Posterior cingulate gyrus (tissue), 11 donors: ENCODE results near the gene DISC1.
"Not testable (repeated sequence)": the region's sequence is repeated elsewhere in the genome, so short reads cannot be mapped to it uniquely, and the experiment has no call there.

ENCODE experiments used
- DNase-seq, 10 donors: peaks; one replicate each; pipeline versions ENCODE4 v3.0.0 to v3.0.0-alpha.2; 2020 to 2021; ENCODE audit warnings: mixed read lengths in 3 of 10
- intact Hi-C: fragments of 100-400 bp; cut with DNase I; formaldehyde crosslinking; loops from one replicate; pipeline ENCODE4 v1.15.1; 2023

DISC1 gene

DNA sequence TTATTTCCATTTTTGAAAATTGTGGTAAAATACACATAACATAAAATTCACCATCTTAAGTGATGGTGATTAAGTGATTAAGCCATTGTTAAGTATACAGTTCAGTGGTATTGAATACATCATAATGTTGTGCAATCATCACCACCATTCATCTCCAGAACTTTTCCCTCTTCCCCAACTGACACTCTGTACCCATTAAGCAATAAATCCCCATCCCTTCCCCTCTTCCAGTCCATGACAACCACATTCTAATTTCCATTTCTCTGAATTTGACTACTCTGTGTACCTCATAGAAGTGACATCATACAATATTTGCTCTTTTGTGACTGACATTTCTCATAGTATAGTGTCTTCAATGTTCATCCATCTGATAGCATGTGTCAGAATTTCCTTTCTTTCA is 124.8 kb downstream of the DISC1 start:
- no peak for DNase-seq
- intact Hi-C loops, result no loop called here

DNA sequence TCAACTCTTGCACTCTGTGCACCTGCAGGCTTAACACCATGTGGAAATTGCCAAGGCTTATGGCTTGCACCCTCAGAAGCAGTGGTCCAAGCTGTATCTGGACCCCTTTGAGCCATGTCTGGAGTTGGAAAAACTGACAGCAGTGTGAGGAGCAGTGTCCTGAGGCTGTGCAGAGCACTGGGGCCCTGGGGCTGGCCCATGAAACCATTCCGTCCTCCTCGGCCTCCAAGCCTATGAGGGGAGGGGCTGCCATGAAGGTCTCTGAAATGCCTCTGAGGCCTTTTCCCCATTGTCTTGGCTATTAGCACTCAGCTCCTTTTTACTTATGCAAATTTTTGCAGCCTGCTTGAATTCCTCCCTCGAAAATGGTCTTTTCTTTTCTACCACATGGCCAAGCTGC is 126.7 kb downstream of the DISC1 start:
- no peak for DNase-seq
- intact Hi-C loops, result no loop called here

DNA sequence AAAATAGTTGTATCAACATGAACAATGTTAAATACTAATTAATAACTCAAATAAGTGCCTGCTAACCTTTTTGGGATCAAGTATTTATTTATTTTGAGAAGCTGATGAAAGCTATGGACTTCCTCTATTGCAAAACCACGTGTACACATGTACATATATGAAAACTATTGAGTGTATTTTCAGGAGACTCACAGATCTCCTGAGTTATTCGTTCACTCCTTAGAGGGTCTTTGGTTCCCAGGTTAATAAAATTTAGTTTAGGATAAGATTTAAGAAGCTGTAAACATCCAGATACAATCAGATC is 130.5 kb downstream of the DISC1 start:
- intact Hi-C loops, result loop anchor here (2.0 kb wide), 1 partner anchor 50 kb away; no protein-coding TSS in a partner anchor

DNA sequence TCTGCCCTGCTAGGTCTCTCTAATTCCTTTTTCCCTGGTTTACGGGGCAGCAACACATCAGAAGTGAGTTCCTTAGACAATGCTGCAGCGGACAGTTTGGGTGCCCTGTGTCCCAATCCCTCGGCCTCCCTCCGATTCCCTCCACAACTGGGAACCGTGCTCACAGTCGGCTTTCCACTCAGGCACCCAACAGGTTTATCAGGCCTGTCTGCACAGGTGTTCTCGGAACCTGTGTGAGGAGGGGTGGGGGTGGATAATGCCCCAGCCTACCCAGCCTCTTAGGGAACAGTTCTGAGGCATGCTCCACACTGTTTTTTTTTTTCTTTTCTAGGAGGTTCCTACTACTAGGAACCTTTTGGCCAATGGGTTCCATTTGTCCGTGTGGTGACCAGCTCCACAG is 131.2 kb downstream of the DISC1 start:
- intact Hi-C loops, result loop anchor here (2.0 kb wide), 1 partner anchor 49 kb away; no protein-coding TSS in a partner anchor

More for the DNA sequence above, 130.5 kb downstream of the DISC1 start:
- DNase-seq, result no peak

DNA sequence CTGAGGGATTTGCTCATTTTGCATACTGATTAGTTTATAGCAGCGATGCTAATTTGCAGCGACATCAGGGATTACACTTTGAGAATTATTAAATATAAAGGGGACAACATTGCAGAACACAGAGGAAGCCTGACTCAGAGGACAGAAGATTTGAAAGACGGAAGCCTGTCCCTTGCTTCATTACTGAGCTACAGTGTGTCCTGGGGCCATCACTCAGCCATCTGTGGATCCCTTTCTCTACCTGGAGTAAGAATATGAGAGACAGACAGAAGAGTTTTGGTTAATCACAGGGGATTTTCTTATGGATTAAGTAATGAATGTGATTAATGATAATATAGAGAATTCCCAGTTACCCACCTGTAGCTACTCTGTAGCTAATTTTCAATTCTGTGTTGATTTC is 134.7 kb downstream of the DISC1 start:
- DNase-seq, result no peak
- intact Hi-C loops, result no loop called here

More for the DNA sequence above, 131.2 kb downstream of the DISC1 start:
- DNase-seq, result no peak

DNA sequence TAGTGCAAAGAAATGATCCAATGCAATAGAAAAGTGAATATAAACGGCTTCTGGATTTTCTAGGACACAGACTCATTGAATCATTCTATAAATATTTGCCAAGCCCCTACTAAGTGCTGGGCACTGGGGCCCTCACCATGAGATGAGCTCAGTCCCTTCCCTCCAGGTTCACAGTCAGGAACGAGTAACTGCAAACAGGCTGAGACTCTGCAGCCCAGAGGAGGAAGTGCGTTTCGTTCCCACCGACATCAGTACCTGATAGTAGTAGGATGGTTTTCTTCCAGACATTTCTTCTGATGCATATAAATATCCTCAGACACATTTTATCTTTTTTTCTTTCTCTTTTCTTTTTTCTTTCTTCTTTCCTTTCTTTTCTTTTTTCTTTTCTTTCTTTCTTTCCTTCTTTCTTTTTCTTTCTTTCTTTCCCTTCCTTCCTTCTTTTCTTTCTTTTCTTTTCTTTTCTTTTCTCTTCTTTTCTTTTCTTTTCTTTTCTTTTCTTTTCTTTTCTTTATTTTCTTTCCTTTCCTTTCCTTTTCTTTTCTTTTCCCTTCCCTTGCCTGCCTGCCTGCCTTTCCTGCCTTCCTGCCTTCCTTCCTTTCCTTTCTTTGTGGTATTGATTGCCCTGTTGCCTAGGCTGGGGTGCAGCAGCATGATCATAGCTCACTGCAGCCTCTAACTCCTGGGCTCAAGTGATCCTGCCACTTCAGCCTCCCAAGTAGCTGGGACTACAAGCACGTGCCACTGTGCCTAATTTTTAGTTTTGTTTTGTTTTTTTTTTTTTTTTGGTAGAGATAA is 135.4 kb downstream of the DISC1 start:
- intact Hi-C loops, result no loop called here
- DNase-seq, result no peak

DNA sequence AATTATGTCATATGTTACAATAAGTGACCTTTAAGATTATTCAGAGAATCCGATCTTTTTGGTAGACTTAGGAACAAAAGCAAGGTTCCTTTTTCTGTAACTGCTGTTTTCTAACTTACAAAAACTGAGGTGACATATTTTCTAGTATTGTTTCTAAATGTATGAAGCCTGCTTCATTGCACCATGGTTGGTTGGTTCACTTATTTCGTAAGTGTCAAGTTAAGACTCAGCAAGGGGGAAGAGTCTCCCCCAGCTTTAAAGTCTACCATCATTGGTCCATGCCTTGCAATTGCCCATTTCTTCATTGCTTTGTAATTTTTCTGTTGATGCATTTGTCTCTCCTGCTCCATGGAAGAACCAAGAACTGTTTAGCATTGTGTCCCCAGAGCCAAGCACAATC is 136.9 kb downstream of the DISC1 start:
- intact Hi-C loops, result no loop called here
- no peak for DNase-seq

DNA sequence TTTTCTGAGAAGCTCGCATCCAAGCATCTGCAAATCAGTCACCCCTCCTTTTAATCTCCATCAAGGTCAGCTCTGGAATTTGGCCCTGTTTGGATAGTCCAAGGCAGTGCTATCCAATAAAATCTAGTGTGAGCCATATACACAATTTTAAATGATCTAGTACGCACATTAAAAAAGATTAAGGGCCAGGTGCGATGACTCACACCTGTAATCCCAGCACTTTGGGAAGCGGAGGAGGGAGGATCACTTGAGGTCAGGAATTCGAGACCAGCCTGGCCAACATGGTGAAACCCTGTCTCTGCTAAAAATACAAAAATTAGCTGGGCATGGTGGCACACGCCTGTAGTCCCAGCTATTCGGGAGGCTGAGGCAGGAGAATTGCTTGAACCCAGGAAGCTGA is 139.2 kb downstream of the DISC1 start:
- DNase-seq, intact Hi-C loops: not testable (repeated sequence)

DNA sequence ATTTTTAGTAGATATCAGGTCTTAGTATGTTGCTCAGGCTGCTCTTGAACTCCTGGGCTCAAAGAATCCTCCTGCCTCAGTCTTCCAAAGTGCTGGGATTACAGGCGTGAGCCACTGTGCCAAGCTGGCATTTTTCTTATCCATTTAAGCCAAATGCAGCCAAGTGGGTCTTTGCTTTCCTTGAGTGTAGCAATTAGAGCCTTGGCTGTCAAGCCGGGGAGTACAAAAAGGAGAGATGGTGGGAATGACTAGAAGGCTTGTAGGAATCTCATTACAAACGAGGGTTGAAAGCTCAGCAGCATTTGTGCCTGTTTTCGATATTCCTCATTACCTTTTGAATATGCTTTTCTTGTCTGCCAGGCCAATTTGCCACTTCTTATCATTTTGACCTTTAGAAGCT is 140.9 kb downstream of the DISC1 start:
- intact Hi-C loops, result no loop called here
- DNase-seq, result no peak

DNA sequence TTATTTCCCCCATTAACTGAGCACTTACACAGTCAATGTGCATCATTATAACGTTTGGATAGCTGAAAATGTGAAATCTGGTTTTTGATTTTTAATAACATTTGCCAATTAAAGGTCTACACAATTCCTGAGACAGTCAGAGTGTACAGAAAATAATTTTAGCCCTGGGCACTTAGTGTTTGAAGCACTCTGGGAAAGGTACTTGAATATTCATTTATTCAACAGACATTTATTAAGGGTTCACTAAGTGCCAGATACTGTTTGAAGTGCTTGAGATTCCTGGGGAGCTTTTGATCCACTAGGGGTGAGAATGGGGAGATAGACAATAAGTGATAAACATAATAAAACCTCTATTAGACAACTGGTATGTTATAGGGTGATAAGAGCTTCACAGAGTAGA is 141.8 kb downstream of the DISC1 start:
- intact Hi-C loops, result no loop called here
- no peak for DNase-seq

DNA sequence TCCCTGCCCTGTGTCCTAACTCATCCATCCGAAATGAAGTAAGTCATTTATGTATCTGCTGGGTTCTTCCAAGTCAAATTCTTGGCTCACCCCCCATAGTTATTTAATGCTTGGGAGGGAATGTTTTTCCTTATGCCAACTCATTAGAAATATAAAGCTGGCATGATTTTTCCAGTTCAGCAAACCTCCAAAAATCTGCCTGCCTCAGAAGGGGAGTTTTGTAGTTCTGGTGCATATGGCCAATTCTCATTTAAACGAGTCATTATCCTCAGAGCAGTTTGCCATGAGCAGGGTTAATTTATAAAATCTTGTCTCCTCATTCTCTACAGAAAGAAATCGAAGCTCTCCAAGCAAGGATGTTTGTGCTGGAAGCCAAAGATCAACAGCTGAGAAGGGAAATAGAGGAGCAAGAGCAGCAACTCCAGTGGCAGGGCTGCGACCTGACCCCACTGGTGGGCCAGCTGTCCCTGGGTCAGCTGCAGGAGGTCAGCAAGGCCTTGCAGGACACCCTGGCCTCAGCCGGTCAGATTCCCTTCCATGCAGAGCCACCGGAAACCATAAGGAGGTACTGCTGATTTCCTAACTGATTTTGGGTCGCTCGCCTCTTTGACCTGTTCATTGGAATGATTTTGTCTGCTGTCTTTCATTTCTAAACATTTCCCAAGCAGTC is 144.1 kb downstream of the DISC1 start:
- intact Hi-C loops, result no loop called here
- no peak for DNase-seq

DNA sequence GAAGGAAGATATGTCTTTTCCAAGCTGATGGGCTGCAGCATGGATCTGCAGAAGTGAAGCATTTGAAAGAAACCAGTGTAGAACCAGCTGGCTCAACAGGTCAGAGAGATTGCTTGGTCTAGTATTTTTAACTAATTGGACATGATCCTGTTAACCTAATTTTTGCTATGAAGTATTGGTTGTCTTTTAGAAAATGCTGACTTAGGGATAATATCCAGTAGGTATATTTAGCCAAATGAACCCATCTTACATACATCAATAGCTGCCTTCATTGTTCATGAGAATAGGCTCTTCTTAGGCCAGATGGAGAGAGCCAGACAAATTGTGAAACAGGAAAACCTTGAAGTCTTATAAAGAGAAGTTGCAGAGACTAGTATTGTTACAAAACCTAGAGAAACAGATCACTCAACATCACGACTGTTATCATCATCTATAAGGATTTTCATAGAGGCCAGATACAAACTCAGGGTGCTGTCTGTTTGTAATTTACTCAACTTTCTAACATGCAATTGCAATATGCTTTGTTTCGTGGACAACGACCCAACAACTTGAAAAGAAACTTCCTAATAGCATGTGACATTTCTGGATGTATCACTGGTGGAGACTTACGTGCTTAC is 148.2 kb downstream of the DISC1 start:
- no peak for DNase-seq
- intact Hi-C loops, result no loop called here

DNA sequence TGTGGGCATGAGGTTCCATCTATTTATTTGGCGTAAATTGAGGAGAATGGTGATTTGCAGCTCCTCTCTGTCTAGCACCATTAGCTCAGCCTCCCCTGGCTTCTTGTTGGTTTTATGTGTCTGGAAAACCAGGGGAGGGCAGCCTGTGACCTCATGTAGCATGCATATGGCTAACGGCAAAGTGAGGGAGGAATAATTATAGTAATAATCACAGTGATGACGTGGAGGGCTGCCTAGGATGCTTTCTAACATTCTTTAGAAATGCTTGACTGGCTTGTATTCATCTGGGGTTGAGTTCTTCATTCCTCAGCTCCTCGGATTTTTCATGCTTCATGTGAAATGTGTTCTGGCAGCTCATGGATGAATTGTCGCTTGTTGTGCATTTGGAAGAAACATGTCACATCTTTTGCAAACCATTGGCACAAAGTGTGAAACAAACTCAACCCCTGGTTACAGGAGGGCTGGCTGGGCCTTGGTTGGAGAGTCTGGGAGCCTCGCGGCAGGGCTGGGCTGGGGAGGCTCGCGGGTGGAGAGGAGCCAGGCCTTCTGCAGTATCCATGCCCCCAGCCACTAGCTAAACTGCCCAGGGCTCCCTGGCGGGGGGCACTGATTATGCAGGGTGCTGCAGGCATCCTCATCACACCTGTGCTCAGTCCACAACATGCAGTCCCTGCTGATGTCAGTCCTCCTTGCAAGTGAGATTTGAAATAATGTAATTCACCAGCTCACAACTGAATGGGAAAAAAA is 149.6 kb downstream of the DISC1 start:
- intact Hi-C loops, result no loop called here
- DNase-seq, result no peak

DNA sequence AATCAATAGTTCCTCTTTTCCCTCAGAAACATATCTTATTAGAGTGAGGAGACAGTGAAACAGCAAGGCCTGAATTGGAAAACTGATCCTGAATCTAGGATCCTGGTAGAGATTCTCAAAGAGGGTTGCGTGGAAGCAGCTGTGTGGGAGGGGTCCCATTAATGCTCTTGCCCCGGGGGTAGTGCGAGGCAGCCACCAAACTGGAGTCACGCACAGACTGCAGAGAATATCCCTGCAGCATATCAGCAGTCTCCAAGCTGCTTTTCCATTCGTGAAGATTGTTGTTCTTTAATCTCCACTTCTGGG is 150.1 kb downstream of the DISC1 start:
- DNase-seq, result no peak
- intact Hi-C loops, result no loop called here

DNA sequence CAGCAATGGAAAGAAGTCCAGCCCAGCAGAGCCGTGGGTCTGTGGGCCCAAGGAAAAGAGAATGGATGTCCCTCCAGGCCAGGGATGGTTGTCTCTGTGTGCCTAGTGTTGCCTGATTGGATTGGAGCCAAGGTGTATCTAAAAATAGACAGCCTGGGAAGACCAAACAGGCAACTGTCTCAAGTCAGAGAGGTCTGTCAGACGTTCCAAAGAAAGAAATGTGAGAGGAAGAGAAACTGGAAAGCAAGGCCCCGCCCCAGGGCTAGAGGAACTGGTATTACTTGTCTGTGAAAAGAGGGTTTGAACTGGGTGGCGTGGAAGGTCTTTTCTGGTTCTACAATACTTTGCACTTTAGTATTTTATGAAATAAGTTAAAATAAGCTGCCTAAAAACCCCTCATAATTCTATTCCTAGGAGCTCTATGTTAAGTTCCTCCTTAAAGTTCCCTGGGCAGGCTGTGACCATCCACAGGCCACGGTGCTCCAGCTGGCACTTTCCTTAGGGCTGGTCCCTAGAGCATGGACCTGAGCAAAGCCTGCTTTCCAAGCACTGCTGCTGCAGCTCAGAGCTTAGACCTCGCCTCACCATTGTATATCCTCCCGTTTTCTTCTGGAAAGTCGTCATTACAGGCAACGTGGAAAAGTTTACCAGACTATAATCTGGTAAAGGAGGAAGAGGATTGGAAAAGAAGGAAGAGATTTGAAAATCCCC is 151.6 kb downstream of the DISC1 start:
- no peak for DNase-seq

DNA sequence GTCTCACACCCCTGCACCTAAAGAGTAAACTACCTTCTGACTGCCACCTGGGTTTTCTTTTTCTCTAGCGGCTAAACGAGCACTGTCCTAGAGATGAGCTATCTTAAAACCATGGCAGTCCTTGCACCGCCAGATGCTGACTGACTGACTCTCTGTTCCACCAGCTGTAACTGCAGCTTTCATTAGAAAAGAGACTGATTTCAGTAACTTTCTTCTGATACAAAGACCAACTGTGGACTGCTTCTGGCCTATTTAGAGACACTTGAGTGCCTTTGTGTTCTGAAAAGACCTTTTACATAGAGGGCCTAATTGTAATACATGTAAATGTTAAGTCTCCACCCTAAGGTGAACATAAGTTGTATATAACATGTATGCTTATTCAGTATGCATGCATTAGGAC is 152.5 kb downstream of the DISC1 start:
- intact Hi-C loops, result no loop called here
- no peak for DNase-seq

More for the DNA sequence above, 151.6 kb downstream of the DISC1 start:
- intact Hi-C loops, result no loop called here

DNA sequence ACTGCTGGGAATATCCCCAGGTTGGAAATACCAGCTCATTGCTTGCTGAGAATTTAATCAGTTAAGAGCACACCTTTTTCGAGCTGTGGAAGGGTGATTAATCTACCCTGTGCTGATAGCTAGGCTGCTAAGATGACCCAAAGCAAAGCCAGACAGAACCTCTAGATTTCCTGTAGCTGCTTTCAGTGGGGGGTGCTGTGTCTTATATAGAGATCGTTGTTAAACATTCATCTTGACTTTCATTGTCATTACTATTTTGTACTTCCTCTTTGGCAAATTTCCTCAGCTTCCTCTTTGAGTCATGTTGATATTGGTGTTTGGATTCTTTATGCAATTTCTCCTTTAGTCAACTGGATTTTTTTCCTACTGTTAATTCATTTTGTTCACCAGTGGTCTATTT is 155.3 kb downstream of the DISC1 start:
- DNase-seq, result no peak
- intact Hi-C loops, result no loop called here

DNA sequence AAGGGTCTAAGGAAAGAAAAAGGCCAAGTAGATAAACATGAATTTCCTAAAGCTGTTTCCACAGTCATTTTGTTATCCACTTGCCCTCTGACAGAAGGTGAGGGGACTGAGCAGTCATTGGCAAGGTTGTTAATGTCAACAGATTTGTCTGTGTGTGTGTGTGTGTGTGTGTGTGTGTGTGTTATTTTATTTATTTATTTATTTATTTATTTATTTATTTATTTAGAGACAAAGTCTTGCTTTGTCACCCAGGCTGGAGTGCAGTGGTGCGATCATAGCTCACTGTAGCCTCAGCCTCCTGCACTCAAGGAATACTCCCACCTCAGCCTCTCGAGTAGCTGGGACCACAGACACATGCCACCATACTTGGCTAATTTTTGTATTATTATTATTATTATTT is 158.5 kb downstream of the DISC1 start:
- intact Hi-C loops, result not testable (repeated sequence)

DNA sequence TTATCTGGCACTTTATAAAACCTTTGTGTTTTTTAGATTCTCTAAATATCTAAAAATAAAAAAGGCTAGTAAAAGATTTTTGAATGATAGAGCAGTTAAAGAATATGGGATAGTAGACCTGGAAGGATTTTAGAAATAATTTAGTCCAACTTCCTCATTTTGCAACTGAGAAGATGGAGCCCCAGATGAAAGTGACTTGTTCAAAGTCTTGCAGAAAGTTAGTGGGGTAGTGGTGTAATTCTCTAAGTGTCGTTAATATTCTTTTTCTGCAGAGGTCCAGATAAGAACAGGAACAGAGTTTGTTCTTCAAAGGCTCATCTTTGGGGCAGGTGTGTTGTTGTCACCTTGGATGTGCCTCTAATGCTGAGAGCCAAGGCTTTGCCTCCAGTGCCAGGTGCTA is 159.5 kb downstream of the DISC1 start:
- DNase-seq, result no peak
- intact Hi-C loops, result no loop called here

More for the DNA sequence above, 158.5 kb downstream of the DISC1 start:
- not testable (repeated sequence) for DNase-seq

DNA sequence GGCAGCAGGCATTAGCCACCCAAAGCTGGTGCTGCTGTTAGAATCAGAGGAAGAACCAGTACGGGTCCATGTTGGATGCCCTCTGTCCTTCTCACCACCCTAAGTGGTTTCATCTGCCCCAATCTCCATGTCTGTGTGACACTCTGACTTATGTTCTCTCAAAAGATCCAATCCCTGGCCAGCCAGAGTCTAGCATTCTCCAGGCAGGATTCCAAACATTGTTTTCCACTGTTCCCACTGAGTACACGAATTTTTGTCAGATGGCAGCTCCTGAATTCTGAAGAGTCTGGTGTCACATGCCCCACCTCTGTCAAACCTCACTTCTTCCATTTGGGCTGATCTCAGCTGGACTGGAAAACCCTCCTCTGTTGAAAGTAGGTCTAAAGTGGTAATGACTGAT is 166.0 kb downstream of the DISC1 start:
- DNase-seq, result no peak
- intact Hi-C loops, result no loop called here

DNA sequence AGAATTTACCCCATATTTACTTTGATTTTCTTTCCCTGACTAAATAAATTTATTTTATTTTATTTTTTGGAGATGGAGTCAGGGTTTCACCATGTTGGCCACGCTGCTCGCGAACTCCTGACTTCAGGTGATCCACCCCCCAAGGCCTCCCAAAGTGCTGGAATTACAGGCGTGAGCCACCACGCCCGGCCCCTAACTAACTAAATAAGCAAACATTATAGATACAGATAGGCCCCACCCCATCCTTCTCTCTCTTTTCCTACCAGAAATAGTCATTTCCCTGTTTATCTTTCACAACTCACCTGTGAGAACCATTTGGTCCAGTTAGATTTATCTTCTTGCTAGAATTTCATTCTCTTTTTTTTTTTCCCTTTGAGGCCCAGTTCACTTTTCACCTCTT is 167.3 kb downstream of the DISC1 start:
- no peak for DNase-seq

More for the DNA sequence above, 167.3 kb downstream of the DISC1 start:
- intact Hi-C loops, result no loop called here
